ENCODE results near the gene GOLT1A. TPM values are rescaled to one million over a fixed set of nuclear protein-coding genes. Genes with fewer than 3 reads are reported as not detected.

GOLT1A gene
- total RNA-seq, 1 donor from 2014 or later, result 1.8 TPM

DNA sequence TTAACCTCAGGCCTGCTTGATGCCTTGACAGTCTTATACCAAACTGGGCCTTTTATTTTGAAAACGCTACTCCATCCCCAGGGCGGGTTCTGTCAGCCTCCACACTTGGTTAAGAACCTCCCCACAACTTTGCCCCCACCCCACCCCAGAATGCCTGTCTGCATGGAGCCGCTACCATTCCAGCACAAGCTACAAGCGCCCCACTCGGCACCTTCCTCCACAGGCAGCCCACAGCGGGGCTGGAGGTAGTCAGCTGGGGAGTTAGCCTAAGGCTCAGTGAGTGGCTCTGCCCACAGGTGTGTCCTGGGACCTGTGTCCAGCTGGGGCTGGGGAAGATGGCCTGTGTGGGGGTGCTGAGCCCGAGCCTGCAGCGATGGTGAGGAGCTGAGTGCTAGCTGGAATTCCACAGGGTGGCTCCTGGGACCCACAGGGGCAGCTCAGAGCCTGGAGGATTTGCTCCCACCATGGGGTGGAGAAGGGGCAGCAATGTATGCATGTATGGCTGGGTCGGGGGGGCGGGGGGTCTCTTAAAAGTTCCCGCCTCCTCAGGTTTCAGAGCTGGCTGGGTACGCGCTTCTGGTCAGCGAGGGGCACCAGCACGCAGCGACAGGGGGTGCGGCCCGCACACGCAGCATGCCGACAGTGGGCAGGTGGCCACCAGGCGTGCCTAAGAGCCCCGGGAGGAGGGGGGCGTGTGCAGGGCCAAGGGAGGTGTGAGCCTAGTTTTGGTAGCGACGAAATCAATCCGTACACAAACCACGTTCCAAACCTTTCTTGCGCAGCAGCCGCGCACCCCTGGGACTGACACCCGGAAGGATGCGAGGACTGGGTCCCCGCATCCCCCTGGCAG is 62.9 kb downstream of the GOLT1A start:
- Histone ChIP-seq H3K4me3 (ENCODE audit: low read depth, low read length) (peak overlapping the region; percentile 59), H3K27me3 (ENCODE audit: control insufficient read depth, insufficient read depth, low read length) (no peaks in the 10 kb centered on the region), H3K36me3 (ENCODE audit: control insufficient read depth, insufficient read depth, low read length) (no peaks in the 10 kb centered on the region)
- TF ChIP-seq, protein P1, sequence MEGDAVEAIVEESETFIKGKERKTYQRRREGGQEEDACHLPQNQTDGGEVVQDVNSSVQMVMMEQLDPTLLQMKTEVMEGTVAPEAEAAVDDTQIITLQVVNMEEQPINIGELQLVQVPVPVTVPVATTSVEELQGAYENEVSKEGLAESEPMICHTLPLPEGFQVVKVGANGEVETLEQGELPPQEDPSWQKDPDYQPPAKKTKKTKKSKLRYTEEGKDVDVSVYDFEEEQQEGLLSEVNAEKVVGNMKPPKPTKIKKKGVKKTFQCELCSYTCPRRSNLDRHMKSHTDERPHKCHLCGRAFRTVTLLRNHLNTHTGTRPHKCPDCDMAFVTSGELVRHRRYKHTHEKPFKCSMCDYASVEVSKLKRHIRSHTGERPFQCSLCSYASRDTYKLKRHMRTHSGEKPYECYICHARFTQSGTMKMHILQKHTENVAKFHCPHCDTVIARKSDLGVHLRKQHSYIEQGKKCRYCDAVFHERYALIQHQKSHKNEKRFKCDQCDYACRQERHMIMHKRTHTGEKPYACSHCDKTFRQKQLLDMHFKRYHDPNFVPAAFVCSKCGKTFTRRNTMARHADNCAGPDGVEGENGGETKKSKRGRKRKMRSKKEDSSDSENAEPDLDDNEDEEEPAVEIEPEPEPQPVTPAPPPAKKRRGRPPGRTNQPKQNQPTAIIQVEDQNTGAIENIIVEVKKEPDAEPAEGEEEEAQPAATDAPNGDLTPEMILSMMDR (IDR thresholded peaks at IDR 0.05; ENCODE audit: insufficient read depth, low read length, severe bottlenecking), result peak; percentile 9
- DNase-seq (ENCODE audit: low read depth) (no peak), FAIRE-seq (no peak)

DNA sequence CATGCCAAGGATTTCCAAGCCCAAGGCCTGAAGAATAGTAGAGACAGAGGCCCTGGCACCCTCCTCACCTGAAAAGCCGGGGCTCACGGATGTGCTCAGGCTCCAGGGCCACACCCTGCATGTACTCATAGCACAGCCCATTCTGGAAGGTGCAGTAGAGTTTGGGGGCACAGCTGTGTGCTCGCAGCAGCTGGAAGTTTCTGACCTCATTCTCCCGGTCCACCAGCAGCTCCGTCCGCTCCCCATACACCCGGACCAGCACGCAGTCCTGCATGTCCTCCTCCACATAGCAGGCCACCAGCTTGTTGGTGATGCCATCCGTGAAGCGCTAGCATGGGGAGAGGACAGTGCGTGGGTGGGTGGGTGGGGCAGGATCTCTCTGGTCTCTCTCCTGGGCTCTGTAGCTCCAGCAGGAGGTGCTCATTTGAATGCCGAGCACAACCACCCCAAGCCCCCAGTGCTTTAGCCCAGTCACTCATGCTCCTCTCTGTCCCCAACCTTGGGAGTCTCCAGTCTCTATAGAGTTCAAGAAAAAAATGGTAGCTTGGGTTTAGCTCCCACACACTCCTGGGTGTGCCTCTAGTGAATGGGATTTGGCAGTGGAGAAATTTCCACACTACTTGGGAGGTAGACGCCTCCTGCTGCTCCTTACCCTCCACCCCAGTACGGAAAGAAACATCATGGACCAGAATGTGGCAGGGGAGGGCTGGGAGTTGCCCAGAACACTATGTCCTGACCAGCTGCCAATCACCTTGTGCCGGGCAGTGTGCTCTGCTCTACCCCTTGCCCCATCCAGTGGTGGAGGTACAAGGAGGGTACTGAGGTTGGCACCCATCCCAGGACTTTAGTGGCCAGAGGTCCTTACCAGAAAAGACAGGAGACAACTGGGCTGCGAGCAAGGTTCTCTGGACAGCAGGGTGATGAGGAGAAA is 63.9 kb downstream of the GOLT1A start:
- TF ChIP-seq, protein P1 (IDR thresholded peaks at IDR 0.05; ENCODE audit: insufficient read depth, low read length, severe bottlenecking), result no peak
- Histone ChIP-seq H3K27me3 (ENCODE audit: control insufficient read depth, insufficient read depth, low read length) (no peaks in the 10 kb centered on the region), H3K4me3 (ENCODE audit: low read depth, low read length) (no peak overlapping the region), H3K36me3 (ENCODE audit: control insufficient read depth, insufficient read depth, low read length) (peaks cover 4% of the 10 kb centered on the region)
- no peak for FAIRE-seq
- DNase-seq (ENCODE audit: low read depth), result no peak

DNA sequence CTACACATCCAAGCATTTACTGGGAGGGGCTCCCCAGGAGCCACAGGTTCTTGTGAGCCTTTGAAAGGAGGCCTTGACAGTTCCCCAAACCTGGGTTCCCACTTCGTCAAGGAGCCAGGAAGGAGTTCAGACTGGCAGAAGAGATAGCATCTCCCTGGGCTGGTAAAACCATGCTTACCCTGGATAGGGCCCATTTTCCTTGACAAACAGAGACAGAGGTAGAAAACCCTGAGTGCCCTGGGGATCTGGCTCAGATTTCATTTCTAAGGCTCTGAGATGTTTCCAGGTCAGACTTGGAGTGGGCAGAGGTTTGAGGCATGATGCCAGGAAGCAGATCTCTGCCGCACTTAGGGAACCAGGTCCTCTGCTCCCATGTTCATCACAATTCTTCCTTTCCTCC is 64.7 kb downstream of the GOLT1A start:
- Histone ChIP-seq H3K36me3 (ENCODE audit: control insufficient read depth, insufficient read depth, low read length) (peaks cover 4% of the 10 kb centered on the region), H3K27me3 (ENCODE audit: control insufficient read depth, insufficient read depth, low read length) (no peaks in the 10 kb centered on the region), H3K4me3 (ENCODE audit: low read depth, low read length) (no peak overlapping the region)
- TF ChIP-seq, protein P1 (IDR thresholded peaks at IDR 0.05; ENCODE audit: insufficient read depth, low read length, severe bottlenecking), result no peak
- FAIRE-seq (no peak), DNase-seq (ENCODE audit: low read depth) (no peak)

Other genes starting within 250 kb of the GOLT1A start
- 3.2 and 8.8 TPM in 2 replicates for gene SOX13, start 140.9 kb downstream of the GOLT1A start, total RNA-seq
- 58.7 and 70.4 TPM in 2 replicates for gene ETNK2, start 61.9 kb downstream of the GOLT1A start, total RNA-seq
- 0.26 TPM in 2 replicates for gene REN, start 47.7 kb downstream of the GOLT1A start, total RNA-seq
- gene KISS1, start 17.5 kb downstream of the GOLT1A start, total RNA-seq, result not detected in 2 replicates
- gene PLEKHA6, start 145.9 kb upstream of the GOLT1A start, total RNA-seq, result 2.1 and 3.5 TPM in 2 replicates
- 23.4 and 33.2 TPM in 2 replicates for gene PPP1R15B, start 197.8 kb upstream of the GOLT1A start, total RNA-seq